Measurements from ENCODE around the gene TBX2. TPM values are rescaled to one million over a fixed set of nuclear protein-coding genes. Genes with fewer than 3 reads are reported as not detected.

Gene TBX2
- total and polyA plus RNA-seq, 2 of the 13 experiments (the other 11 are each of a cell fraction or from before 2014, with no cell fraction given): 2.8 to 15.3 TPM

DNA sequence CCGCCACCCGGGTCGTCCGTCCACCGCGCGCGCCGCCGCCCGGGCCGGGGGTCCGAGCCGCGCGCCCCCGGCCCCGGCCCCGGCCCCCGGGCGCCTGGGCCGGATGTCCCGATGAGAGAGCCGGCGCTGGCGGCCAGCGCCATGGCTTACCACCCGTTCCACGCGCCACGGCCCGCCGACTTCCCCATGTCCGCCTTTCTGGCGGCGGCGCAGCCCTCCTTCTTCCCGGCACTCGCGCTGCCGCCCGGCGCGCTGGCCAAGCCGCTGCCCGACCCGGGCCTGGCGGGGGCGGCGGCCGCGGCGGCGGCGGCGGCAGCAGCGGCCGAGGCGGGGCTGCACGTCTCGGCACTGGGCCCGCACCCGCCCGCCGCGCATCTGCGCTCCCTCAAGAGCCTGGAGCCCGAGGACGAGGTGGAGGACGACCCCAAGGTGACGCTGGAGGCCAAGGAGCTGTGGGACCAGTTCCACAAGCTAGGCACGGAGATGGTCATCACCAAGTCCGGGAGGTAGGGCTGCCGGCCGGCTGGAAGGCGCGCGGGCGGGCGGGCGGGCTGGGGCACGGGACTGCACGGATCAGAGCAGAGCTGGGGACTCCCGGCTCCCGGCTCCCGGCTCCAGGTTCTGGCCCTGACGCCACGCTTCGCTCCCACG, 548 bp downstream of the TBX2 start (continued):
- TF ChIP-seq, protein P1, sequence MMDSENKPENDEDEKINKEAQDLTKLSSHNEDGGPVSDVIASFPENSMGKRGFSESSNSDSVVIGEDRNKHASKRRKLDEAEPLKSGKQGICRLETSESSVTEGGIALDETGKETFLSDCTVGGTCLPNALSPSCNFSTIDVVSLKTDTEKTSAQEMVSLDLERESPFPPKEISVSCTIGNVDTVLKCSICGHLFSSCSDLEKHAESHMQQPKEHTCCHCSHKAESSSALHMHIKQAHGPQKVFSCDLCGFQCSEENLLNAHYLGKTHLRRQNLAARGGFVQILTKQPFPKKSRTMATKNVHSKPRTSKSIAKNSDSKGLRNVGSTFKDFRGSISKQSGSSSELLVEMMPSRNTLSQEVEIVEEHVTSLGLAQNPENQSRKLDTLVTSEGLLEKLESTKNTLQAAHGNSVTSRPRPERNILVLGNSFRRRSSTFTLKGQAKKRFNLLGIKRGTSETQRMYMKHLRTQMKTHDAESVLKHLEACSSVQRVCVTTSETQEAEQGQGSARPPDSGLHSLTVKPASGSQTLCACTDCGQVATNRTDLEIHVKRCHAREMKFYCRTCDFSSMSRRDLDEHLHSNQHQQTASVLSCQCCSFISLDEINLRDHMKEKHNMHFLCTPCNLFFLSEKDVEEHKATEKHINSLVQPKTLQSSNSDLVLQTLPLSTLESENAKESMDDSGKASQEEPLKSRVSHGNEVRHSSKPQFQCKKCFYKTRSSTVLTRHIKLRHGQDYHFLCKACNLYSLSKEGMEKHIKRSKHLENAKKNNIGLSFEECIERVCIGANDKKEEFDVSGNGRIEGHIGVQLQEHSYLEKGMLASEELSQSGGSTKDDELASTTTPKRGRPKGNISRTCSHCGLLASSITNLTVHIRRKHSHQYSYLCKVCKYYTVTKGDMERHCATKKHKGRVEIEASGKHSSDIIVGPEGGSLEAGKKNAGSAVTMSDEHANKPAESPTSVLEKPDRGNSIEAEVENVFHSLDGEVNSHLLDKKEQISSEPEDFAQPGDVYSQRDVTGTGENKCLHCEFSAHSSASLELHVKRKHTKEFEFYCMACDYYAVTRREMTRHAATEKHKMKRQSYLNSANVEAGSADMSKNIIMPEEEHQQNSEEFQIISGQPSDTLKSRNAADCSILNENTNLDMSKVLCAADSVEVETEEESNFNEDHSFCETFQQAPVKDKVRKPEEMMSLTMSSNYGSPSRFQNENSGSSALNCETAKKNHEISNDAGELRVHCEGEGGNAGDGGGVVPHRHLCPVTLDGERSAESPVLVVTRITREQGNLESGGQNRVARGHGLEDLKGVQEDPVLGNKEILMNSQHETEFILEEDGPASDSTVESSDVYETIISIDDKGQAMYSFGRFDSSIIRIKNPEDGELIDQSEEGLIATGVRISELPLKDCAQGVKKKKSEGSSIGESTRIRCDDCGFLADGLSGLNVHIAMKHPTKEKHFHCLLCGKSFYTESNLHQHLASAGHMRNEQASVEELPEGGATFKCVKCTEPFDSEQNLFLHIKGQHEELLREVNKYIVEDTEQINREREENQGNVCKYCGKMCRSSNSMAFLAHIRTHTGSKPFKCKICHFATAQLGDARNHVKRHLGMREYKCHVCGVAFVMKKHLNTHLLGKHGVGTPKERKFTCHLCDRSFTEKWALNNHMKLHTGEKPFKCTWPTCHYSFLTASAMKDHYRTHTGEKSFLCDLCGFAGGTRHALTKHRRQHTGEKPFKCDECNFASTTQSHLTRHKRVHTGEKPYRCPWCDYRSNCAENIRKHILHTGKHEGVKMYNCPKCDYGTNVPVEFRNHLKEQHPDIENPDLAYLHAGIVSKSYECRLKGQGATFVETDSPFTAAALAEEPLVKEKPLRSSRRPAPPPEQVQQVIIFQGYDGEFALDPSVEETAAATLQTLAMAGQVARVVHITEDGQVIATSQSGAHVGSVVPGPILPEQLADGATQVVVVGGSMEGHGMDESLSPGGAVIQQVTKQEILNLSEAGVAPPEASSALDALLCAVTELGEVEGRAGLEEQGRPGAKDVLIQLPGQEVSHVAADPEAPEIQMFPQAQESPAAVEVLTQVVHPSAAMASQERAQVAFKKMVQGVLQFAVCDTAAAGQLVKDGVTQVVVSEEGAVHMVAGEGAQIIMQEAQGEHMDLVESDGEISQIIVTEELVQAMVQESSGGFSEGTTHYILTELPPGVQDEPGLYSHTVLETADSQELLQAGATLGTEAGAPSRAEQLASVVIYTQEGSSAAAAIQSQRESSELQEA (CRISPR knock-in tag; IDR thresholded peaks at IDR 0.05; ENCODE audit: not compliant biosample characterization): no peak
- TF ChIP-seq, protein P2, sequence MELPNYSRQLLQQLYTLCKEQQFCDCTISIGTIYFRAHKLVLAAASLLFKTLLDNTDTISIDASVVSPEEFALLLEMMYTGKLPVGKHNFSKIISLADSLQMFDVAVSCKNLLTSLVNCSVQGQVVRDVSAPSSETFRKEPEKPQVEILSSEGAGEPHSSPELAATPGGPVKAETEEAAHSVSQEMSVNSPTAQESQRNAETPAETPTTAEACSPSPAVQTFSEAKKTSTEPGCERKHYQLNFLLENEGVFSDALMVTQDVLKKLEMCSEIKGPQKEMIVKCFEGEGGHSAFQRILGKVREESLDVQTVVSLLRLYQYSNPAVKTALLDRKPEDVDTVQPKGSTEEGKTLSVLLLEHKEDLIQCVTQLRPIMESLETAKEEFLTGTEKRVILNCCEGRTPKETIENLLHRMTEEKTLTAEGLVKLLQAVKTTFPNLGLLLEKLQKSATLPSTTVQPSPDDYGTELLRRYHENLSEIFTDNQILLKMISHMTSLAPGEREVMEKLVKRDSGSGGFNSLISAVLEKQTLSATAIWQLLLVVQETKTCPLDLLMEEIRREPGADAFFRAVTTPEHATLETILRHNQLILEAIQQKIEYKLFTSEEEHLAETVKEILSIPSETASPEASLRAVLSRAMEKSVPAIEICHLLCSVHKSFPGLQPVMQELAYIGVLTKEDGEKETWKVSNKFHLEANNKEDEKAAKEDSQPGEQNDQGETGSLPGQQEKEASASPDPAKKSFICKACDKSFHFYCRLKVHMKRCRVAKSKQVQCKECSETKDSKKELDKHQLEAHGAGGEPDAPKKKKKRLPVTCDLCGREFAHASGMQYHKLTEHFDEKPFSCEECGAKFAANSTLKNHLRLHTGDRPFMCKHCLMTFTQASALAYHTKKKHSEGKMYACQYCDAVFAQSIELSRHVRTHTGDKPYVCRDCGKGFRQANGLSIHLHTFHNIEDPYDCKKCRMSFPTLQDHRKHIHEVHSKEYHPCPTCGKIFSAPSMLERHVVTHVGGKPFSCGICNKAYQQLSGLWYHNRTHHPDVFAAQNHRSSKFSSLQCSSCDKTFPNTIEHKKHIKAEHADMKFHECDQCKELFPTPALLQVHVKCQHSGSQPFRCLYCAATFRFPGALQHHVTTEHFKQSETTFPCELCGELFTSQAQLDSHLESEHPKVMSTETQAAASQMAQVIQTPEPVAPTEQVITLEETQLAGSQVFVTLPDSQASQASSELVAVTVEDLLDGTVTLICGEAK (IDR thresholded peaks at IDR 0.05): no peak
- TF ChIP-seq, protein P2 (CRISPR knock-in tag; IDR thresholded peaks at IDR 0.05): peak; percentile 41; the same call in 1 of the 2 replicates
- TF ChIP-seq ZFX (CRISPR knock-in tag; IDR thresholded peaks at IDR 0.05; ENCODE audit: low read depth) (peak; percentile 2; the same call in 1 of the 2 replicates), ZNF558 (CRISPR knock-in tag; IDR thresholded peaks at IDR 0.05; ENCODE audit: borderline replicate concordance) (no peak; the same call in 1 of the 2 replicates), ZNF230 (CRISPR knock-in tag; IDR thresholded peaks at IDR 0.05) (no peak), ZBTB8A (CRISPR knock-in tag; IDR thresholded peaks at IDR 0.05; ENCODE audit: borderline replicate concordance, low read depth) (no peak)
- TF ChIP-seq, protein P3, sequence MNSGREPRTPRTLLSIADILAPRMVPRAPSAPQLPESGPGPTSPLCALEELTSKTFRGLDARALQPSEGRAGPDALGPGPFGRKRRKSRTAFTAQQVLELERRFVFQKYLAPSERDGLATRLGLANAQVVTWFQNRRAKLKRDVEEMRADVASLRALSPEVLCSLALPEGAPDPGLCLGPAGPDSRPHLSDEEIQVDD (CRISPR knock-in tag; IDR thresholded peaks at IDR 0.05; ENCODE audit: borderline replicate concordance): no peak
